NCI-H446 treated with DMSO at 0.1 percent for 48 hours (cell line): ENCODE data around the gene ATXN1.

Experiments used
- DNase-seq: peaks from one replicate; lab custom pipeline; 2025; lab: John Stamatoyannopoulos, UW

The ATXN1 gene

GRCh38 chr6:16498237-16498636, 263.0 kb downstream of the ATXN1 start:
- DNase-seq, result no peak

GRCh38 chr6:16496991-16497801, 264.1 kb downstream of the ATXN1 start:
- DNase-seq, result no peak

- no peak for DNase-seq
Observed at GRCh38 chr6:16496210-16496609, 265.1 kb downstream of the ATXN1 start.

DNA sequence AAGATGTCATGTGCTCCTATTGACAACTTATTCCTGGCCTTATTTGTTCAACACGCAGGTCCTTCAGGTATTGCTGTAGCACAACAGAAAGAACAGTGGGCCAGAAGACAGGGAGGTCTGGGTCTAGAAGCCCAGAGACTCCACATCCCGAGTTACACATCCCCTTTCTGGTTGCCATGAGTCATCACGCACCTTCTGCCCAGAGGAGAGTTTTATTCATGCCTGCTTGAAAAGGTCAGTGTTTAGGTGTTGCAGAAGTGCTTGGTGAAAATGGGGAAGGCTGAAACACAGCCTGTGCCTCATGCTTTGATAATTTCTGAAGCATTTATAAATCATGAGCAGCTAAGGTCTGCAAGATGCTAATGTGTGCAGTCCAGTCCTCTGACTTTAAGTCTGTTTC, 266.5 kb downstream of the ATXN1 start:
- DNase-seq, result no peak

GRCh38 chr6:16493802-16494201, 267.5 kb downstream of the ATXN1 start:
- DNase-seq, result no peak

DNA sequence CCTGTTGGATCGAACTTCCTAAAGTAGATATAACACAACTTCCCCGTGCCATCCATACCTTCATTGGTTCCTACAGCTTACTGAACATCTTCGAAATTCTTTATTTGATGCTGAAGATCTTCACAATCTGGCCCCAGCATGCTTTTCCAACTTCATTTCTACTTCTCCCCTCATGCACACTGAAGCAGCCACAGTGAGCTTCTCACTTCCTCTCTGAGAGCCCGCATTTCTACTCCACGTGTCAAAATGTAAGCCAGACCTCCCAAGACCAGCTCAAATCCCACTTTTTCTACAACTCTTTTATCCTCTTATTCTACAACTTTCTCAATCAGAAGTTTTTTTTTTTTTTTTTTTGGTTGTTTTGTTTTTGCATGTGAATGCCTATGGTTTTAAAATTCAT, 268.1 kb downstream of the ATXN1 start:
- DNase-seq, result no peak

- DNase-seq, result no peak
Observed at GRCh38 chr6:16491666-16492313, 269.5 kb downstream of the ATXN1 start.

DNA sequence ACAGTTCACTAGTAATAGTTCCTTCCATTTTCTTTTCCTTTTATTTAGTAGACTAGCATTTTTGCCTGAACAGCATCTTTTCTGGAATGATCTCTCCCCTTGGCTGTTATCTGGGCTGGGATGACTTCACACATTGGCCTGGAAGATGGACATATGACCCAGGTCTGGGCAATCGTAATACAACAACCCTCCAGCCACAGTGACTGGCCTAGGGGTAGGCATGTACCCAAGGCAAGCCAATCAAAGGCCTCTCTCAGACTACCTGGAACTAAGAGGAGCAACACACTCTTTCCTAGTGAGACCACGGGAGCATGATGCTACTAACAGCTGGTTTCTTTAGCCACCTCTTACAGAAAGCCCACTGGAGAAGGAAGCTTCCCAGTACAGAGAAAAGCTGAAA, 270.6 kb downstream of the ATXN1 start:
- no peak for DNase-seq

DNA sequence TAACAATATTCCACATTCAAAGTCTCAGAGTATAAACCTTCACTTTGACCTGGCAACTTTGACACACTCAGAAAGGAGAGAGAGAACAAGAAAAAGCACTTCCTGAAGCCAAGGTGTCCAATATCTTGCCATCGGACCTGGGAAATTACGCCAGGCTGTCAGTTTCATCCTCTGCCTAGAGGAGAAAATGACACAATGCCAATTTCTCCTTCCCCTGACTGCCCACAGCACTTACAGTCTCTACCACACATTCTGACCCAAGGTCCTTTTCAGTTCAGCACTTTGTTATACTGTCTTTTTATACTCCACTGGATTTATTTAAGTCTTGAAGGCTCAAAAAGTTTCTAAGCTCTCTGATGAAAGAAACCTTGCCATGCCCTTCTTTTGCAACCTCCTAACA, 272.4 kb downstream of the ATXN1 start:
- DNase-seq, result no peak

DNA sequence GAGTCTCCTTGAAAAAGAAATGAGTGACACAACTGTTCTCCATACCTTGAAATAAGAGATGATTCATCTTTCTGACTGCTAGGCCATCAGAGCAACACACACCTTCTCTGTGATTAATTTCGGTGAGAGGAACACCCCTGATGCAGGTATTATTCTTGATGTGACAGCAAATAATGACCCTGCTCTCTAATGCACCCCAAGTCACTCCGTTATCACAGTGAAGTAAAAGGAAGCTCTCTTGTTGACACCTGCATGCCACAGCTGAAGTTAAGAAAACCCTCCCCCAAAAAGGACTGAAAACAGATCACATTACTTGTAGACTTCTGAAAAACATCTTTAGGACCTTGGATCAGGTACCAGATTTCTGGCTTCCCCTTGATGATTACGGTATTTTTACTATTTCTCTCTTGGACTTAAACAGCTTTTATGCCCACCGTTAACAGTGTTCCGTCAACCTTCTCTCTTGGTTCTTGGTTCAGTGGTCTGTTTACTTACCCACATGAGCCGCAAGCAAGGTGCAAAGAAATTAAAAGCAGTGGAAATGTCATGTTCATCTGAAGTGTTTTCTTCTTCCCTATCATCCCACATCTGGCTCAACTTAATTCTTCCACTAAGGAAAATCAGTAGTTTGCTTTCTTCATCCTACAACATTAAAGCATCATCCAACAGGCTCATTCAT, 273.1 kb downstream of the ATXN1 start:
- no peak for DNase-seq

- DNase-seq, result no peak
Observed at GRCh38 chr6:16486661-16487060, 274.6 kb downstream of the ATXN1 start.

DNA sequence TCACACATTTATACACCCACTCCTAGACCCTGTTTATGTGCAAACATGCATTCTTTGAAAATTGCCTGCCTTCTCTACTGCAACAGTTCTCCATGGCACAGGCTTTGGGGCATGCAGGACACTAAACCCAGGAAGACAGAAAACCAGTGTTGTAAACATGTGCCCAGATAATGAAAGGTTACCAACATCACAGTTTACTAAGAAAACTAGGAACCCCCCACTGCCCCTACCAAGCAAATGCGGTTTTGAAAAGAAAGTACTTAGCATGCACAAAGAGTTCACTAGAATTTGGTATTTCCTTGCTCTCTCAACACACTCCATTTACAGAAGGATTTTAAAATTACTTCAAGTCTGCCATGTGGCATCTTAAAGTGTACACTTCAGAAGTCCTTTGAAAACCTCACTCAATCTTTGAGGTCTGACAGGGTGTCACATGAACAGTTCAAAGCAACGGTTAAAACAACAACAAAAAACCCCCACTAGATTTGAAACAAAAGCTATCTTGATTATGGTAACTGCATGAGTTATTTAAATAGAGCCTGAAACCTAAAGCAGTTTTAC, 277.9 kb downstream of the ATXN1 start:
- DNase-seq, result no peak

- DNase-seq, result no peak
Observed at GRCh38 chr6:16482702-16483314, 278.5 kb downstream of the ATXN1 start.

GRCh38 chr6:16481697-16482399, 279.4 kb downstream of the ATXN1 start:
- DNase-seq, result no peak

DNA sequence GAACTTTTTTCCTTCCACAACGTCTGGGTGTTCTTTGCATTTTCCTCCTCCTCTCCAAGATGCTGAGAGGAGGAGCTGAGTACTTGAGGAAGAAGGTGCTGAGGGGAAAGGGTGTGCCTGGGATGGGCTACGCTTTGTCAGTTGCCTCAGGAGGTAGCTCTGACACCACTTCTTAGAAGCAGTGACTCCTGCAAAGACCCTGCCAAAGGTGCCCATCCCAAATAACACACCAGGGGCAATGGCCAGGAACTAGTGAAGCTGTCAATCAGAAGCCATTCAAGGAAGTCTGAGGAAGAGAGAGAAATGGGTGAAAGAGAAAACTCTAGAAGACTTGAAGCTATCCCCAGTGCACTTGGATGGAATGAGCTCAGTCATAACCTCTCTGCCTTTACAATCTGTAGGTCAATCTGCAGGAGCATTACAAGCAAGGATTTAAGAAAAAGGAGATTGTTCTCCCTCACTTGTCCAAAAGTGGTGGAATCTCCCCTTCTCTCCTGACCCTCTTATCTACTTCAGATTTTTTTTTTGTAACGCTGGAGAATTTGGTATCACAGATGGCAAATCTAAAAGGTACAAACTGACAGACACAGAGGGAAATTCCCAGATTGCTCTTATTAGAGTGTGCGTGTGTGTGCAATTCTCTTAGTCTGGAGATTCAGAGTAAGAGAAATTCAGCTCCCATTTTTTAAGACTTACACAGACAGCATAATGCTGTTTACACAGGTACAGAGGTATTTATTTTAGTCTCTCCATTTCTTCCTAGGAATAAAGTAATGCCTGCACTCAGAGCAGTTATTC, 280.3 kb downstream of the ATXN1 start:
- DNase-seq, result no peak

GRCh38 chr6:16477367-16478149, 283.7 kb downstream of the ATXN1 start:
- DNase-seq, result no peak

DNA sequence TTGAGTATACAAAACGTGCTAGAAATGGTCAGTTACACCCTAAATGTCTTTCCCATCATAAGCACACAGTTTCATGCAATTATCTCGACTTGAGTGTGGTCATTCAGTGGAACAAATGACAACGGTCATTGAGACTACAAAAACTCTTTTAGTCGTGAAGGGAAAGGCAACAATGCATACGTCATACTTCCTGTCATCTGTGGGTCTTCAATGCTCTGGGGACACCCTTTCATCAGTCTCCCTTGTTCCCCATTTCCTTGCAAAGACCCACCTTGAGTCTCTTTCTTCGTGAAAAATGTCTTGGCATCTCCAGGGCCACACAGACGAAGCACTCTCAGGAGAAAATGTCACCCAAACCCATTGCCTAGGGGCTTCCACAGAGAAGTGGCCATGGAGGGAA, 284.4 kb downstream of the ATXN1 start:
- no peak for DNase-seq

DNA sequence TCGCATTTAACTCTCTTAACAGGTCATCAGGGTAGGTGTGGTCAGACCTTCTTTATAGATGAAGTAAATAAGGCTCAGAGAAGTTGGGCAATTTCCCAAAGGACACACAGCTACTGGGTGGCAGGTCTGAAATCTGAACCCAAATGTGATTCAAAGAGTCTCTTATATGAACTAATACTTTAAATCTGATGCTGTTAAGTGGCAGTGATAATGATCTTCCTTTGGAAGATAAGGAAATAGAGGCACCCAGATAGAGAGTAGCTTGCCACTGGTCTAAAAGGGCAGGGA, 285.8 kb downstream of the ATXN1 start:
- no peak for DNase-seq

DNA sequence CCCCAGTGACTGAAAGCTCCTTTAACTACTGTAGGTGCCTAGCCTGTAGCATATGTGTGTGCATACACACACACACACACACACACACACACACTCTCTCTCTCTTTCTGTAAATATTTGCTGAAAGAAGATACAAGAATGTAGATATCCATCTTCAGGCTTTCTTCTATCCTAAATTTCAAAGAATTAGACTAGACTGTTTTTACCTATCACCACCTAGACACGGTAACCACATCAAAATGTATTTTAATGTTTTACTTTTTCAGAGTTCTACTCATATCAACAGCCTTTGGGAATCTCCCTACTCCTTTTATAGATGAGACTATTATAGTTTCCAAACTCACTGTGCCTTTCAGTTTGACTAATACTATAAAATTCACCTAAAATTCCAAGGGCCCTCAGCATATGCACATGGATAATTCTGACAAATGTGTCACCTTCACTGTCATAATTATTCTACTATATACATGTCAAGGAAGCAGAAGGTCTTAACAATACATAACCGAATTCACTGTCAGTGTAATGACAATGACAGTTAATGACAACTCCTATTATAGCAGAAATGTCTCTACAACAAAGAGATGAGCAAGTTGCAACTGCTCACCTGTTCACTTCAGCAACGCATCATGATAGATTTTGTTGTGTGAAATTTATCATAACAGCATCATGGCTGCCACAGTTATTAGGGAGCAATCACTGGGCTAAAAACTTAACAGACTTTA, 286.3 kb downstream of the ATXN1 start:
- DNase-seq, result no peak
